ENCODE measurements around the gene NOXA1.
A peak's percentile ranks its signal among the peaks of the same experiment; 100 is the strongest.
"Not testable (repeated sequence)": the region's sequence is repeated elsewhere in the genome, so short reads cannot be mapped to it uniquely, and the experiment has no call there.

Gene NOXA1

DNA sequence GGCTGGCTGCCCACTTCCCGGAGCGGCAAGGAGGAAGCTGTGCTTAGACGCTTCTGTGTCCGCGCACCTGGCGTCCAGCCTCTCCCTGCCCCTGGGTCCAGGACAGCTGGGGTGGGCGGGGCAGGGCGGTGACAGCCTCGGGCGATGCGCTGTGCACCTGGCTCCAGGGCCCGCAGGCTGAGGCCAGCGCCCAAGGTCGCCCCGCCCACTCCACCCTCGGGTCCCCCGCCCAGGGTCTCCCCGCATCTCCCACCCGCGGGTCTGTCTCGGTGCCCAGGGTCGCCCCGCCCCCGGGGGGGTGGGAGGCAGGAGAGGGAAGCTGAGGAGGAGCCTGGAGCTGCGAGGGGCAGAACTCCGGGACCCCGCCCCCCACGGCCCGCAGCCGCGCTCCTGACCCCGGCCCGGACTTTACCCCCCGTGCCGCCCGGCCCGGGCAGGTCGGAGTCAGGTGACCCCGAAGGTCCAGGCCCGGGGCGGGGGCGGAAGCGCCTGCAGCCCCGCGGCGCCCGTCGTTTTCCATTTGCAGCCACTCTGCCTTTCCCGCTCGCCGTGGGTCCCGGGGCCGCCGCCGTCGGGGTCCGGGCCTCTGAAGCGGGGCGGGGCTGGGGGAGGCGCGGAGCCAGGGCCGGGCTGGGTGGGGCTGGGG is 18.2 kb downstream of the NOXA1 start, which contains the start of gene ENTPD8:
Gene ENTPD8 (minus strand): TSS at position 69 of the 646 bp plus-strand sequence. CDS start 3,072 bp downstream, outside the sequence.
- peak; percentile 19 for DNase-seq

DNA sequence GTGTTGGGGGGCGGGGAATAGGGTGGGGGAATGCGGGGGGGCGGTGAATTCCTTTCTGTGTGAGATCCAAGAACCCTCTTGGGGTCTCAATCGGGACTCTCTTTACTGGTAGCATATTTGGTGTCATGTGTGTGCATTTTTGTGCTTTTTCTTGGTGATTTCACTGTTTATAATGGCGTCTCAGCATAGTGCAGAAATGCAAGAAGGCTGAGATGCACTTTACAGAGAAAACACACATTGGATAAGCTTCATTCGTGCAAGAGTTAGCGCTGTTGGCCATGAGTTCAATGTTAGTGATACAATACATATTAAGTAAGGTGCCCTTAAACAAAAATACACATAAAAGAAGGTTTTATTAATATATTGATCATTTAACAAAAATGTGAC is 18.7 kb downstream of the NOXA1 start:
- no peak for DNase-seq

DNA sequence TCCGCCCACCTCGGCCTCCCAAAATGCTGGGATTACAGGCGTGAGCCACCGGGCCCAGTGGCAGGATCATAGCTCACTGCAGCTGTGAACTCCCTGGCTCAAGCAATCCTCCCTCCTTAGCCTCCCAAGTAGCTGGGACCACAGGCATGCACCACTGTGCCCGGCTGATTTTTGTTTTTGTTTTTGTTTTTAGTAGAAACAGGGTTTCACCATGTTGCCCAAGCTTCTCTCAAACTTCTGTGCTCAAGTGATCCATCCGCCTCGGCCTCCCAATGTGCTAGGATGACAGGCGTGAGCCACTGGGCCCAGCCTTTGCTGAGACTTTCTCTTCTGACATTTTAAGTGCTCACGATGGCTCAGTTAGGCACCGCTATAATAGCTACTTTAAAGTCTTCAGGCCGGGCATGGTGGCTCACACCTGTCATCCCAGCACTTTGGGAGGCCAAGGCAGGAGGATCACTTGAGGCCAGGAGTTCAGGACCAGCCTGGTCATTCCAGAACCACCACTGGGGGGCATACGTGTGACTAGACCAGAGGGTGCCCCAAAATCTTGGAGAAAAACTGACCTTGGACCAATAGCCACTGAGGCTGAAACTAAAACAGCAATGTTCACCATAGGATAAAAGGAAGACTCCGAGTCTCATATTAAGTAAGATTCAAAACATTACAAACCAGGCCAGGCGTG is 21.1 kb downstream of the NOXA1 start:
- no peak for DNase-seq

- DNase-seq = peak; percentile 6
Observed at GRCh38 chr9:137445275-137445807, 22.1 kb downstream of the NOXA1 start.

- DNase-seq = peak; percentile 9
Observed at GRCh38 chr9:137445930-137446431, 22.8 kb downstream of the NOXA1 start.

- no peak for DNase-seq
Observed at GRCh38 chr9:137446851-137447471, 23.8 kb downstream of the NOXA1 start.

GRCh38 chr9:137447722-137448601 is 24.8 kb downstream of the NOXA1 start:
- DNase-seq = no peak

DNA sequence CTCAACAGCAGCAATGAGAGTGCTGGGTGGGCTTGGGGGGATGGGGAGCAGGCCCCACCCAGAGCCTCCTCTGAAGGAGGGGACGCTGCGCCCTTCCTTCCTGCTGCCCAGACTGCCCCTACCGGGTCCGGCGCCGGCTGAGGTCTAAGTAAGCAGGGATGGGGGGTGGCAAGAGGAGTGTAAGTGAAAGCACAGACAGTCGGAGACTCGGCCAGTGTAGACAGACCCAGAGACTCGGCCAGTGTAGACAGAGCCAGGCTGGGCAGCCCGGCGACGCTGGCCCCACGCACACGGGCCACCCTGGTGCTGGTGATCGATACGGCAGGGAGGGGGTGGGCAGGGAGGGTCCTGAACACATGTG is 25.4 kb downstream of the NOXA1 start:
- DNase-seq = no peak

DNA sequence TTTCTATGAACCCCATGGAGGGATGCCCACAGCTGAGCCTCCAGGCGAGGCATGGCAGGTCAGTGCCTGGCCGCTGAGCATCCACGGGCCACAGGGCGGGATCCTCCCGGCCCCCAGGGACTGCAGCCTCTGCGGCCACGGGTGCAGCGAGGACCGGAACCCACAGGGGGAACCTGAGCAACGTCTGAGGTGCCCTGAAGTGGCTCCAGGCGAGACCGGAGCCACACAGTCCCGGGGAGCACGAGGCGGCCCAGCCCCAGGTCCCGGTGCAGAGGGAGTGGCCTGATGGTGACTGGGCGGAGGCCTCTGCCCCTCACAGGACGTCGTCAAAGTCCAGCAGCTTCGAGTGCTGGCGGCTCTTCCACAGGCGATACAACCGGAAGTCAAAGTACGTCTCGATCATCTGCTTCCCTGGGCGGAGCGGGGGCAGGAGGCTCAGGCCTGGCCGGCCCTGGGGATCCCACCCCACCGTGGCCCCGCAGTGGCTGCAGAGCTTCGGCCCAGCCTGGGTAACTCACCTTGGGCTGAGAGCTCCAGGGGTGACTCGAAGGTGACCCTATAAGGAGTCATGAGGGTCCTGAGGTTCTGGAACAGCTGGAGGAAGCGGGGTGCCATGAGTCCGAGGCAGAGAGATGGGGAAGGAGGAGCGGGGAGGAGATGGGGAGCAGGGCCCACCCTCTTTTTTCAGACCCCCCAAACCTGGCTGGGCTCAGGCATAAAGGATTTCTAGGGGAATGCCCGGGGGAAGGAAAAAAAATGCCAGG is 26.1 kb downstream of the NOXA1 start:
- DNase-seq = no peak

DNA sequence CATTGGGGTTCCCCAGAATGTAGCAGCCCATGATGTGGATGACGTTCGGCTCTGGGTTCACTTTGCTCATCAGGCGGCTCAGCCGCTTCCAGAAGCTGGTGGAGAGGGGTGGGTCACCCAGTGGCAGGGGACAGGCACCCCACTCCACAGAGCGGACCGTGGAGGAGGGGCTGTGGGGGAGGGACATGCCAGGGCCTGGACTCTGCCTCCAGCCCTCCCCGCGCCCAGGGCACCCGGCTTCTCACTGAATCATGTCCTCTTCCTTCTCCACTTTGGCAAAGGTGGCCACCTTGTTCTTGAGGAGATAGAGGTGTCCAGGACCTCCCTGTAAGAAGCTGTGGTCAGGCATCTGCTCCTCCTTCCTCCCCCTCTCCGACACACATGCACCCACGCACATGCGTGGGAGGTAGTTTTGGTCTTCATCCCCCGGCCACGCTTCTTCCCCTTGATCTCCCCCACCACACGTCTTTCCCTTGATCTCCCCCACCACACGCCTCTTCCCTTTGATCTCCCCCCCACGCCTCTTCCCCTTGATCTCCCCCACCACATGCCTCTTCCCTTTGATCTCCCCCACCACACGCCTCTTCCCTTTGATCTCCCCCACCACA is 26.8 kb downstream of the NOXA1 start:
- DNase-seq = no peak

- not testable (repeated sequence) for DNase-seq
Observed at GRCh38 chr9:137450539-137451222, 27.5 kb downstream of the NOXA1 start.

GRCh38 chr9:137451264-137452005 is 28.2 kb downstream of the NOXA1 start:
- not testable (repeated sequence) for DNase-seq

DNA sequence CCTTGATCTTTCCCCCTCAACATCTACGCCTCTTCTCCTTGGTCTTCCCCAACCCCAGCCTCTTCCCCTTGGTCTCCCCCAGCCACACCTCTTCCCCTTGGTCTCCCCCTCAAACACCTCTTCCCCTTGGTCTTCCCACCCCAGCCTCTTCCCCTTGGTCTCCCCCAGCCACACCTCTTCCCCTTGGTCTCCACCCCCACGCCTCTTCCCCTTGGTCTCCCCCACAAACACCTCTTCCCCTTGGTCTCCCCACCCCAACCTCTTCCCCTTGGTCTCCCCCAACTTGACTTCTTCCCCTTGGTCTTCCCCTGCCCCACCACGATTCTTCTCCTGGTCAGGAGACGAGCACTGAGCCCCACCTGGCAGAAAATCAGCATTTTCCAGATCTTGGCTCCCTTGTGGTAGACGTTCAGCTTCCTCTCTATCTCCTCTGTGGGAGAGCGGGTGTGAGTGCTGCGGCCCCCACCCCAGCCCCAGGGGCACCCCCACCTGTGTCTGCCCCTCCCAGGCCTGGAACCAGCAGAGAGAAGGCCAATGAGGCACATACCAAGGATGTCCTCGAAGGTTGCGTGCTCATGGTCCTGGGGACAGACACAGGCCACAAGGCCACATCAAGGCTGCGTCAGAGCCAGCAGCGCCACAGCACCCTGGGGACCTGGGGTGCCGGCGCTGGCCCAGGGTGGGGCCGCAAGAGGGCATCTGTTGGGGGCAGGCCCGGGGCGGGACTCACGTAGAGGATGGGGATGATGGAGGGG is 29.0 kb downstream of the NOXA1 start:
- DNase-seq = no peak

GRCh38 chr9:137452761-137453642 is 29.8 kb downstream of the NOXA1 start:
- no peak for DNase-seq

DNA sequence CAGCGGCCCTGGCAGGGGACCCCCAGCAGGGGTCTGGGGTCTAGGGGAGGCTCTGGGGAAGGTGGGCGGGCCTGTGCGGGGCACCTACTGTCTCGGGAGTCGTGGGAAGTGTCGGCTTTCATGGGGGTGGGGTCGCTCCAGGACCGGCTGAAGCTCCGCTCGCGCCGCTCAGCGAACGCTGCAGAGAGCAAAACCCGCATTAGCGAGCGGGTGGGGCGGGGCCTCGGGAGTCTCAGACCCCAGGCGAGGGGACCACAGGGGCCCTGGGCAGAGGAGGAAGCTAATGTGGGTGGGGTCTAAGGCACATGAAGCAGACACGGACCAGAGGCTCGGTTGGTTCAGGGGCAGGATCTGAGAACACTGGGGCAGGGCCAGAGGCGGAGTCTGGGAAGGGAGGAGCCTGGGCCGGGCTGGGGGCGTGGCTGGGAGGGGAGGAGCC is 30.5 kb downstream of the NOXA1 start:
- DNase-seq = no peak

GRCh38 chr9:137454145-137454596 is 31.0 kb downstream of the NOXA1 start:
- no peak for DNase-seq

GRCh38 chr9:137454597-137455358 is 31.6 kb downstream of the NOXA1 start:
- no peak for DNase-seq

All from NCI-H1694 treated with DMSO at 0.1 percent for 48 hours (cell line).